Smooth muscle cell of the brain vasculature (primary cell): Measurements from ENCODE around the gene IER3IP1.
"Not testable (repeated sequence)": the region's sequence is repeated elsewhere in the genome, so short reads cannot be mapped to it uniquely, and the experiment has no call there.

Experiments
- DNase-seq: peaks from one replicate; pipeline ENCODE4 v3.0.0-alpha.2; 2012; ENCODE audit warnings: low read depth, low spot score

IER3IP1 gene

GRCh38 chr18:47160256-47160655 is 15.9 kb downstream of the IER3IP1 start:
- no peak for DNase-seq

GRCh38 chr18:47158404-47158803 is 17.8 kb downstream of the IER3IP1 start:
- DNase-seq: not testable (repeated sequence)

GRCh38 chr18:47151439-47151838 is 24.7 kb downstream of the IER3IP1 start:
- no peak for DNase-seq

GRCh38 chr18:47150824-47151366 is 25.3 kb downstream of the IER3IP1 start:
- DNase-seq: no peak

GRCh38 chr18:47150029-47150823 is 25.9 kb downstream of the IER3IP1 start, which contains the start of gene HDHD2:
TSS of gene HDHD2 (minus strand) at chr18:47150500. CDS start at chr18:47136439, 14,061 bp downstream.
- peak; percentile 33 for DNase-seq

- no peak for DNase-seq
These were observed 26.6 kb downstream of the IER3IP1 start for GRCh38 chr18:47149457-47150028.

- DNase-seq: no peak
These were observed 30.0 kb downstream of the IER3IP1 start for GRCh38 chr18:47146206-47146605.

GRCh38 chr18:47143899-47144485 is 32.2 kb downstream of the IER3IP1 start:
- no peak for DNase-seq

GRCh38 chr18:47143153-47143552 is 33.0 kb downstream of the IER3IP1 start:
- DNase-seq: no peak

GRCh38 chr18:47141289-47141688 is 34.9 kb downstream of the IER3IP1 start:
- DNase-seq: no peak

- no peak for DNase-seq
These were observed 55.0 kb downstream of the IER3IP1 start for GRCh38 chr18:47121146-47121545.

GRCh38 chr18:47120428-47120827 is 55.7 kb downstream of the IER3IP1 start:
- DNase-seq: no peak

- DNase-seq: no peak
These were observed 57.2 kb downstream of the IER3IP1 start for GRCh38 chr18:47118981-47119380.

- DNase-seq: no peak
These were observed 61.0 kb downstream of the IER3IP1 start for GRCh38 chr18:47115205-47115604.

- DNase-seq: no peak
These were observed 62.2 kb downstream of the IER3IP1 start for GRCh38 chr18:47113796-47114540.

- no peak for DNase-seq
These were observed 65.5 kb downstream of the IER3IP1 start for GRCh38 chr18:47110492-47111274.

- no peak for DNase-seq
These were observed 66.4 kb downstream of the IER3IP1 start for GRCh38 chr18:47109720-47110119.

GRCh38 chr18:47108998-47109405 is 67.2 kb downstream of the IER3IP1 start:
- no peak for DNase-seq

- DNase-seq: no peak
These were observed 67.8 kb downstream of the IER3IP1 start for GRCh38 chr18:47108373-47108772.
